Islet precursor cell (in vitro differentiated cells): ENCODE measurements around the gene APOF.
A peak's percentile ranks its signal among the peaks of the same experiment; 100 is the strongest.
"Not testable (repeated sequence)": the region's sequence is repeated elsewhere in the genome, so short reads cannot be mapped to it uniquely, and the experiment has no call there.

ENCODE experiments used
- DNase-seq: peaks from one replicate; pipeline ENCODE4 v3.0.0-alpha.2; 2018

The APOF gene

GRCh38 chr12:56362130-56363059 lies at the start of gene APOF:
Gene APOF, minus strand, starts transcription at chr12:56362857. Its CDS starts 112 bp downstream, at chr12:56362745.
- DNase-seq = peak; percentile 38

GRCh38 chr12:56411781-56412639 lies 49.4 kb upstream of the APOF start:
- peak; percentile 62 for DNase-seq

GRCh38 chr12:56410768-56411167 lies 48.1 kb upstream of the APOF start:
- peak; percentile 52 for DNase-seq

- DNase-seq = no peak
Measured at GRCh38 chr12:56408799-56409417, 46.3 kb upstream of the APOF start.

GRCh38 chr12:56404227-56404626 lies 41.6 kb upstream of the APOF start:
- DNase-seq = not testable (repeated sequence)

- DNase-seq = not testable (repeated sequence)
Measured at GRCh38 chr12:56401612-56402011, 39.0 kb upstream of the APOF start.

- not testable (repeated sequence) for DNase-seq
Measured at GRCh38 chr12:56401125-56401524, 38.5 kb upstream of the APOF start.

GRCh38 chr12:56399466-56399865 lies 36.8 kb upstream of the APOF start:
- not testable (repeated sequence) for DNase-seq

- no peak for DNase-seq
Measured at GRCh38 chr12:56398324-56398723, 35.7 kb upstream of the APOF start.

- no peak for DNase-seq
Measured at GRCh38 chr12:56392331-56392730, 29.7 kb upstream of the APOF start.

GRCh38 chr12:56391721-56392120 lies 29.1 kb upstream of the APOF start:
- DNase-seq = peak; percentile 46

- peak; percentile 11 for DNase-seq
Measured at GRCh38 chr12:56389412-56389811, 26.8 kb upstream of the APOF start.

- DNase-seq = peak; percentile 44
Measured at GRCh38 chr12:56387152-56387736, 24.6 kb upstream of the APOF start.

- peak; percentile 33 for DNase-seq
Measured at GRCh38 chr12:56385873-56386272, 23.2 kb upstream of the APOF start.

- peak; percentile 44 for DNase-seq
Measured at GRCh38 chr12:56382611-56383010, 20.0 kb upstream of the APOF start.

GRCh38 chr12:56377989-56378316 lies 15.3 kb upstream of the APOF start:
- DNase-seq = no peak

GRCh38 chr12:56377310-56377988 lies 14.8 kb upstream of the APOF start:
- DNase-seq = peak; percentile 59

GRCh38 chr12:56375598-56376434 lies 13.2 kb upstream of the APOF start:
- DNase-seq = peak; percentile 29

GRCh38 chr12:56374726-56375597 lies 12.3 kb upstream of the APOF start:
- no peak for DNase-seq

- no peak for DNase-seq
Measured at GRCh38 chr12:56373515-56373914, 10.9 kb upstream of the APOF start.
